ENCODE data around the gene LRRC8B.

DNA sequence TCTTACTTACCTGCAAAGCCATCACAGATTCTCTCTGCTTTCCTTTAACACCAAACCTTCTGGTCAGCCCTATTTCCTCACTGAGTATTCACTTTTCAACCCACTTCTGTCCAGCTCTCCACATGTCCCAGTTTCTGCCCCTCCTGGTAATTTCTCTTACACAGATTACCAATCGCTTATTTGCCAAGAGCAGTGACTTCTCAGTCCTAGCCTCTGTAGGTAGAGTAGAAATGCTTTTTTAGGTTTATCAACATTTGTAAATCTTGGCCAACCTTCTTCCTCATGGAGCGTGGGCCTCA, 74.7 kb downstream of the LRRC8B start:
- TF ChIP-seq, protein P1, sequence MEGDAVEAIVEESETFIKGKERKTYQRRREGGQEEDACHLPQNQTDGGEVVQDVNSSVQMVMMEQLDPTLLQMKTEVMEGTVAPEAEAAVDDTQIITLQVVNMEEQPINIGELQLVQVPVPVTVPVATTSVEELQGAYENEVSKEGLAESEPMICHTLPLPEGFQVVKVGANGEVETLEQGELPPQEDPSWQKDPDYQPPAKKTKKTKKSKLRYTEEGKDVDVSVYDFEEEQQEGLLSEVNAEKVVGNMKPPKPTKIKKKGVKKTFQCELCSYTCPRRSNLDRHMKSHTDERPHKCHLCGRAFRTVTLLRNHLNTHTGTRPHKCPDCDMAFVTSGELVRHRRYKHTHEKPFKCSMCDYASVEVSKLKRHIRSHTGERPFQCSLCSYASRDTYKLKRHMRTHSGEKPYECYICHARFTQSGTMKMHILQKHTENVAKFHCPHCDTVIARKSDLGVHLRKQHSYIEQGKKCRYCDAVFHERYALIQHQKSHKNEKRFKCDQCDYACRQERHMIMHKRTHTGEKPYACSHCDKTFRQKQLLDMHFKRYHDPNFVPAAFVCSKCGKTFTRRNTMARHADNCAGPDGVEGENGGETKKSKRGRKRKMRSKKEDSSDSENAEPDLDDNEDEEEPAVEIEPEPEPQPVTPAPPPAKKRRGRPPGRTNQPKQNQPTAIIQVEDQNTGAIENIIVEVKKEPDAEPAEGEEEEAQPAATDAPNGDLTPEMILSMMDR (IDR thresholded peaks at IDR 0.05; ENCODE audit: borderline replicate concordance, extremely low read depth, low read length, poor library complexity, severe bottlenecking): no peak
- no peak for TF ChIP-seq EZH2 (IDR thresholded peaks at IDR 0.05; ENCODE audit: borderline replicate concordance, low read depth, low read length, severe bottlenecking)

Data from DND-41 (cell line).